SU-DHL-6 (cell line): ENCODE data around the gene FAM174A.

Source experiments
- CTCF ChIP-seq: fragments of 200-600 bp; sonication (generic); IDR thresholded peaks from one replicate; pipeline ENCODE4 v1.5.1; 2017; ENCODE audit warnings: antibody characterized with exemption, mild to moderate bottlenecking, low read length, moderate library complexity; ENCODE audit not compliant: insufficient read depth, poor library complexity, severe bottlenecking
- EZH2phosphoT487 ChIP-seq: fragments of 200-600 bp; sonication (generic), shearing (Covaris generic); conservative IDR thresholded peaks from 2 replicates; pipeline ENCODE4 v1.6.1; 2018; ENCODE audit warnings: mild to moderate bottlenecking, antibody characterized with exemption, low read length, moderate library complexity, mixed read lengths

GRCh38 chr5:100614308-100614707 is 79.1 kb downstream of the FAM174A start:
- TF ChIP-seq CTCF: no peak
- no peak for TF ChIP-seq EZH2phosphoT487
